22Rv1 (cell line): Measurements from ENCODE around the gene COLEC12.

Experiments
- H3K27ac ChIP-seq: fragments of 450-650 bp; 2 replicates; pipeline ENCODE4 v1.5.1; 2017
- ZFX ChIP-seq: fragments of 450-650 bp; IDR thresholded peaks from 2 replicates; pipeline ENCODE4 v1.6.1; 2017; ENCODE audit warnings: antibody characterized with exemption, borderline replicate concordance
- TF ChIP-seq, protein P1 (sequence below): fragments of 450-650 bp; IDR thresholded peaks from 2 replicates; pipeline ENCODE4 v1.5.1; 2017; ENCODE audit warnings: mild to moderate bottlenecking

The COLEC12 gene

DNA sequence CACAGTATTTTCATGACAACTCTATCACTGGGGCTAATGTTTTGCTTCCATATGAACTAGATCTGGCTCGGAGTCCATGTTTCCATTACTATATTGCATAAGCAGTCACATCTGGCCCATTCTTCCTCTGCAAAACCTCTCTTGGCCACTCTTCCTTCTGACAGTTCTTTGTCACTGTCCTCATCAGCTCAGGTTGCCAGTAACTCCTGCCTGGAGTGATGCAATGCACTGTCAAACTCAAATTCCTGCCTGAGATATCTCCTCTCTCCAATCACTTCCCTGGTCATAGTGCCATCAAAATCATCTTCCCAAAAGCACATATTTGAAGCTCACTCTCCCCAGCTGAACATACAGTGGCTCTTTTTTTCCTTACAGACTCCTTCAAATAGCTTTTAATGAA lies 66.1 kb downstream of the COLEC12 start:
- H3K27ac ChIP-seq: peak overlapping the region; percentile 98

DNA sequence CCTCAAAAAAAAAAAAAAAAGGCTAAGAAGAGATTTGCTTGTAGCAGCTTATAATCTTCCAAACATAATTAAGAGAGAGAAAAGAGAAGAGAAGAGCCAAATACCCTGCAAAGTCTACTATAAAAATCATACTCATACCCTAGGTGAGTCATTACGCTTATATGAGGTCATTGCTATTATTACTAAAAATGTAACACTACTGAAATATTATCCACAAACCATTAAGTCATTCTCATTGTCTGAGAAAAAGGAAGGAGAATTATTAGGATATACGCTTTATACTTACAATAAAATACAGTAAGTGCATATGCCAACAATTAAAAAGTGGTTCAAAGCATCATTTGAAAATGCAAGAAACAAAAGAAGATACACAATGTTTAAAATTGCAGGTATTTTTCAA lies 66.5 kb downstream of the COLEC12 start:
- TF ChIP-seq, protein P1, sequence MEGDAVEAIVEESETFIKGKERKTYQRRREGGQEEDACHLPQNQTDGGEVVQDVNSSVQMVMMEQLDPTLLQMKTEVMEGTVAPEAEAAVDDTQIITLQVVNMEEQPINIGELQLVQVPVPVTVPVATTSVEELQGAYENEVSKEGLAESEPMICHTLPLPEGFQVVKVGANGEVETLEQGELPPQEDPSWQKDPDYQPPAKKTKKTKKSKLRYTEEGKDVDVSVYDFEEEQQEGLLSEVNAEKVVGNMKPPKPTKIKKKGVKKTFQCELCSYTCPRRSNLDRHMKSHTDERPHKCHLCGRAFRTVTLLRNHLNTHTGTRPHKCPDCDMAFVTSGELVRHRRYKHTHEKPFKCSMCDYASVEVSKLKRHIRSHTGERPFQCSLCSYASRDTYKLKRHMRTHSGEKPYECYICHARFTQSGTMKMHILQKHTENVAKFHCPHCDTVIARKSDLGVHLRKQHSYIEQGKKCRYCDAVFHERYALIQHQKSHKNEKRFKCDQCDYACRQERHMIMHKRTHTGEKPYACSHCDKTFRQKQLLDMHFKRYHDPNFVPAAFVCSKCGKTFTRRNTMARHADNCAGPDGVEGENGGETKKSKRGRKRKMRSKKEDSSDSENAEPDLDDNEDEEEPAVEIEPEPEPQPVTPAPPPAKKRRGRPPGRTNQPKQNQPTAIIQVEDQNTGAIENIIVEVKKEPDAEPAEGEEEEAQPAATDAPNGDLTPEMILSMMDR: no peak
- no peak for TF ChIP-seq ZFX
- peak overlapping the region; percentile 98 for H3K27ac ChIP-seq

More for the DNA sequence above, 66.1 kb downstream of the COLEC12 start:
- TF ChIP-seq, protein P1: no peak
- no peak for TF ChIP-seq ZFX

DNA sequence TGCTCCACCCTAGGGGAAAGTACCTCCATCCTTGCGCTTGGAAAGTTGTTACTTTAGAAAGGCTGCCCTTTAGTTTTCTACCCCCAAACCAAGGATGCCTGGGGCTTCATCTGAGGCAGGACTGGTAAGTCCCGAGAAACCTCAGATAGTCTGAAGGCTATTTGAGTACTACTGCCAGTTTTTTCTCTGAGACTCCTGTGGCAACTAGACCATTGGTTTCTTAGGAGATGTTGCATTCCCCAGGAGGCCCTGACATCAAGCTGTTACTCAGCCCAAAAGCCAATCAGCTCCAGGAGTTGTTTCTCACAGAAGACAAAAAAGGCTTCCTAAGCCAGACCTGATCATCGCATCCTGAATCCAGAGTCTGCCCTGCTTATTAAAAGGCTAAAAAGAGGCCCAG lies 67.2 kb downstream of the COLEC12 start:
- no peak for TF ChIP-seq ZFX
- TF ChIP-seq, protein P1: no peak
- peak overlapping the region; percentile 98 for H3K27ac ChIP-seq

DNA sequence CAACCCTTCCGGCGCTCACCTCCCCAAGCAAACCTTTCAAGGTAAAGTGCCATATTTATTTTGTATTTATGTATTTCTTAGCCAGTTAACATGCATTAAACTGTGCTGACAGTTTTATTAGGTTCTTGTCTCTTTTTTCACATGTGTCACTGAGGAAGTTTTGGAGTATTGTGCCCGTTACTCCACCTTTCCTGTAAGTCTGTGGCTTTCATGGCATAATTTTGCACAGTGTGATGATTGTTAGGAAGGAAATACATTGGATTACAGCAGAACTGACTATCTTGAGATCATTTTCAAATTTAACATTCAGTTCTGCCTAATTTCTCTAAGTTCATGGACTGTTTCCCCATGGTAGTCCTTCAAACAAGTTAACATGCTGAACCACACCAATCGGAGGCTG lies 67.7 kb downstream of the COLEC12 start:
- peak overlapping the region; percentile 98 for H3K27ac ChIP-seq
- no peak for TF ChIP-seq ZFX
- TF ChIP-seq, protein P1: no peak

DNA sequence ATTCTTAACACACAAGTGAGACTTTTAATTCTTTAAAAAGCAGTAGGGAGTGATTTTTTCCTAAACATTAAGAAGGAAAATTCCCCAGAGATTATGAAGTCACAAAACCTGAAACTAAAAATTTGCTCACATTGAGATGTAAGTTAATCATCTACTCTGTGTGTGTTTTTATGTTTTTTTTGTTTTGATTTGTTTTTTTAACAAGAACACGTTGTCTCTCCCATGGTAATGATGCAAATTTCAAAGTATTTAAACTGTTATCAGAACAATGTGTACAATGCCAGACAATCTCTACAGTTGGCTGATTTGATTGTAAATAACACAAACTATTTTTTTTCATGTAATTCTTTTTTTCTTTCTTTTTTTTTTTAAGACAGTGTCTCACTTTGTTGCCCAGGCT lies 71.5 kb downstream of the COLEC12 start:
- H3K27ac ChIP-seq: peak overlapping the region; percentile 98
- no peak for TF ChIP-seq ZFX
- TF ChIP-seq, protein P1: no peak

DNA sequence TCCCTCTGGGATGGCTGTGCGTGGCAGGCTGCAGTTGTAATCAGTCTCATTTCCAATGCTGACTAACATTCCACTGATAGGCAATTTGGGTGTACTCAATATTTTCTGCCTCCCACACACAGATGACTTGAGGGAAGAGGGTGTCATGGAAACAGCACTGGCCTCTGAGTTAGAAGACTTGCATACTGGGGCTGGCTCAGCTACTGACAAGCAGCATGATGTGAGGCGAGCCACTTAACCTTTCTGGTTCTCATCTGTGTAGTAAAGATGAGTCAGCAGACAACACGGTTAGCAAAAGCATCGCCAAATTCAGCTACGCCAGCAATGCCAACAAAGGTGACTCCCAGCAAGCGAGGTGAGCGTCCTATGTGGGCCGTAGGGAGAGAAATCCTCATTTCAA lies 73.5 kb downstream of the COLEC12 start:
- peak overlapping the region; percentile 98 for H3K27ac ChIP-seq
- TF ChIP-seq, protein P1: no peak
- TF ChIP-seq ZFX: no peak

DNA sequence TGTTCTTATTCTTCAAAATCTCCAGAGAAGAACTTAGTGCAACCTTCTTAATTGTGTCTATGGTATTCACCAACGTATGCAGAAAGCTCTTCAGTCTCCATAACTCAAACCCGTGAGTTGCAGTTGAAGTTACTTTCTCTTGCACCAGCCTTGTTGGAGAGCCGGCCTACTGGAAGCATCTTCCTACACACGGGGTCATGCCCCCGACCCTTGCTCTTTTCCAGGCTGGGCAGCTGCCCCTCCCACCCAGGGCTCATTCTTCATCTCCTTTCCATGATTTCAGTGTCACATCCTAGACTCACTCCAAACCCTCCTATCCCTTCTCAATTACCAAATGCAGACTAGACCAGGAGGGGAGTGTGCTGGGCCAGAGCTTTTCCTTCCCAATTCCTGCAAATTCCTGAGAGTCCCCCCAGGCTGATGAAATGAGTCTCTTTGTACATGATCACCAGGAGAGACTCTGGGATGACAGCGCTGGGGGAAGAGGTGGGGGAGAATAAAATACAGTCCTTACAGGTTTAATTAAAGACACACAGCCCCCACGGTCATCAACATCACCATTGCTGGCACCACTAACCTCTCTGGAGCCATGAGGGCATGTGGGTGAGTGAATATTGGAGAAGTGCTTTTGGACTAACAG lies 75.3 kb downstream of the COLEC12 start:
- peak overlapping the region; percentile 20 for H3K27ac ChIP-seq
- TF ChIP-seq, protein P1: no peak
- TF ChIP-seq ZFX: no peak
